Ectodermal cell (in vitro differentiated cells): Measurements from ENCODE around the gene LRRC14B.
"Not testable (repeated sequence)": the region's sequence is repeated elsewhere in the genome, so short reads cannot be mapped to it uniquely, and the experiment has no call there.

Experiments used
- H3K27ac ChIP-seq: 2 replicates; pipeline ENCODE4 v1.7.0; 2013; ENCODE audit warnings: mild to moderate bottlenecking, low read depth, low read length; ENCODE audit not compliant: insufficient read depth, poor library complexity, severe bottlenecking
- H3K27me3 ChIP-seq: 2 replicates; pipeline ENCODE4 v1.7.0; 2013; ENCODE audit warnings: mild to moderate bottlenecking, low read length; ENCODE audit not compliant: insufficient read depth, control insufficient read depth, poor library complexity, severe bottlenecking
- H3K36me3 ChIP-seq: one replicate; pipeline ENCODE4 v1.7.0; 2013; ENCODE audit warnings: low read length; ENCODE audit not compliant: control insufficient read depth, insufficient read depth
- H3K4me1 ChIP-seq: one replicate; pipeline ENCODE4 v1.7.0; 2013; ENCODE audit warnings: low read length; ENCODE audit not compliant: control insufficient read depth, insufficient read depth
- H3K4me3 ChIP-seq: 2 replicates; pipeline ENCODE4 v1.7.0; 2013; ENCODE audit warnings: low read depth, low read length, control low read depth; ENCODE audit not compliant: insufficient read depth
- H3K9me3 ChIP-seq: 2 replicates; pipeline ENCODE4 v1.7.0; 2013; ENCODE audit warnings: mild to moderate bottlenecking, low read length, moderate library complexity; ENCODE audit not compliant: control insufficient read depth
- WGBS, 2 experiments: methylation state at CpG; one replicate each; pipeline ENCODE4 v1.1.7; 2013; ENCODE audit warnings: missing lambda C conversion rate in 2 of 2; 5-methylcytosine and 5-hydroxymethylcytosine counted together

The LRRC14B gene

DNA sequence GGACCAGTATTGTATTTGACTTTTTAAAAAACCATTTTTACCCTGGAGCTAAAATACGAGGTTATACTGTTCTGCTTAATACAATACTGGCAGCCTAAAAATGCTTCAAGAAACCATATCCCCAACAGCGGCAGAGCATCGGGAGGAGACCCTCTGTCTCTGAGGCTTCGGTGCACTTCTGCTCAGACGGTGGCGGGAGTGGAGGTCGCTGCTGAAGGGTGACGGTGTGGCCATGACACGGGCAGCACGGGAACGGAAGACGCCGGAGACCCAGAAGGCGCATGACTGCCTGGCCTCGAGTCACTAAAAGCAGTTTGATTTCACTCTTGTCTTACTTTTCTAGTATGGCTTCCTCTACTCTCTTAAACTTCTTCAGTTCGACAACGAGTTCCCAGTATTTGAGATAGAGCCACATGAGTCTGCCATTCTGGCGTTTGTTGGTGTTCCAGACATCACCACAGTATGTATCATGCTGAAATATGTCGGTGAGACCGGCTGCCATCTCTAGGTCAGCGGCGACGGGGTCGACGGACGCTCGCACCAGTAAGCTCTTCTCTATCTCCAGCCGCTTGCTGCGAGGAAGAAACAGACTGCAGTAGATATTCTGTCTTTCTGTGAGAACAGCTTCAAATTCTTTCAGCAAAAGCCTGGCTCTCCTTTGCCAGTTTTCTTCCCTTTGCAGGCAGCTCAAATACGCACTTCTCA lies 13.8 kb downstream of the LRRC14B start:
- Histone ChIP-seq H3K27me3 (no peaks in the 10 kb centered on the region), H3K4me1 (peaks cover 8% of the 10 kb centered on the region), H3K27ac (no peak overlapping the region), H3K4me3 (no peak overlapping the region), H3K9me3 (no peaks in the 10 kb centered on the region), H3K36me3 (peaks cover 15% of the 10 kb centered on the region)
- WGBS, 2 experiments, result 93 to 94% methylated on average over 30 of the region's 30 CpGs

- Histone ChIP-seq H3K9me3 (no peaks in the 10 kb centered on the region), H3K36me3 (peaks cover 15% of the 10 kb centered on the region), H3K27me3 (no peaks in the 10 kb centered on the region), H3K4me1 (peaks cover 2% of the 10 kb centered on the region), H3K4me3 (no peak overlapping the region), H3K27ac (no peak overlapping the region)
- WGBS, 2 experiments, result 93 to 95% methylated on average over 11 of the region's 11 CpGs
Measured at GRCh38 chr5:206406-206805, 15.1 kb downstream of the LRRC14B start.

DNA sequence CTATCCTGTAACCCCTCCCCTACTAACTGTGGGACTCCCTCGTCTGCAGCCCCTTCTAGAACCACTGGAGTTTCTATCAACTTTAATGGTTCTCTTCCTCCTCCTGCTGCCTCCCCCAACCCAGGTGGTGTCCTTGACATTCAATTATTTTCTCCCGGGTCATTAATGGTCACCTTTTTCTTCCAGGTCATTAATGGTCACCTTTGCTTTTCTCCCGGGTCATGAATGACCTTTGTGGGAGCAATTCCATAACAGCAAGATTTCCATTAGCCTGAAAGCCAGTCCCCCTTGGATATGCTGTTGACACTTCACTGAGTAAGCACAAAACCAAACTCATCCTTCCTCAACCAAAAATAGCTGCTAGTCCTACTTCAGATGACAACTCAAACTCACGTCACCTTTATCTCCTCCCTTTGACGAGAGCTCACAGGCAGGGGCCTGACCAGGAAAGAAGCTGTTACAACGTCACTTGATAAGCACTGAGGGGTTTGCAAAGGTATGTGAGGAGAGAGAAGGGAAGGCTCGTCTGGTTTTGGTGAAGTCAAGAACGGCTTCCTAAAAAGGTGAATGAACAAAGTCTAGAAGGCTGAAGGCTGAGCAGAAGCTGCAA lies 15.7 kb downstream of the LRRC14B start:
- no peak overlapping the region for H3K4me3 ChIP-seq
- 90 to 91% methylated on average over 8 of the region's 8 CpGs for WGBS, 2 experiments
- H3K9me3 ChIP-seq, result no peaks in the 10 kb centered on the region
- H3K27ac ChIP-seq, result no peak overlapping the region
- no peaks in the 10 kb centered on the region for H3K4me1 ChIP-seq
- no peaks in the 10 kb centered on the region for H3K27me3 ChIP-seq
- H3K36me3 ChIP-seq, result peaks cover 15% of the 10 kb centered on the region

GRCh38 chr5:207599-207998 lies 16.3 kb downstream of the LRRC14B start:
- WGBS, 2 experiments, result 67 to 68% methylated on average over 14 of the region's 14 CpGs
- Histone ChIP-seq H3K4me3 (no peak overlapping the region), H3K27ac (no peak overlapping the region), H3K4me1 (no peaks in the 10 kb centered on the region), H3K9me3 (no peaks in the 10 kb centered on the region), H3K36me3 (peaks cover 15% of the 10 kb centered on the region), H3K27me3 (no peaks in the 10 kb centered on the region)

DNA sequence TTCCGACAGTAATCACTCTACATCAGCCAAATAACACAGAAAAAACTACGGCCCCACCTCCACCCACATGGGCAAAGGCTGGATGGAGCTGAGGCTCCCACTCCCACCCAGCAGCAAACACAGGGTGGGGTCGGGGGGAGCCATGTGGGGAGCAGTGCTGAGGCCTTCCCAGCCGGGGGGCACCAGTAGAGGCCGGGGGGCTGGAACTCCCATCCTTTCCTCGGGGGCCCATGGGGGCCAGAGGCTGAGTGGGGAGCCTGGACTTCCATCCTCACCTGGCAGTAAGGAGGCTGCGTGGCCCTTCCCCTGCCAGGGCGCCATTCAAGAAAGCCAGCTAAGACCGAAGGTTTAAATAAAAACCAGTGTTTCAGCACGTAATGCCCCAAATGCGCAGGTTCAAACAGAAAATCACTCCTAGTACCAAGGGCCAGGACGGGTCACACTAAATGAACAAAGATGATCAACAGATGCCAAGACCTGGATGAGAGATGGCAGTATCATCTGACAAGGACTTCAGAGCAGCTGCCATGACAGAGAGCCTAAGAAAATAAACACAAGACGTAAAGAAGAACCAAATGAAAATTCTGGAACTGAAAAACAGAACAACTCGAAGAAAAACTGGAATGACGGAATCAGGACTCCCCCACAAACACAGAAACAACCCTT lies 17.3 kb downstream of the LRRC14B start:
- Histone ChIP-seq H3K27ac (no peak overlapping the region), H3K27me3 (no peaks in the 10 kb centered on the region), H3K4me1 (no peaks in the 10 kb centered on the region), H3K9me3 (no peaks in the 10 kb centered on the region), H3K4me3 (no peak overlapping the region), H3K36me3 (peaks cover 17% of the 10 kb centered on the region)
- 92 to 94% methylated on average over 15 of the region's 15 CpGs for WGBS, 2 experiments

- 94 to 96% methylated on average over 12 of the region's 12 CpGs for WGBS, 2 experiments
- no peaks in the 10 kb centered on the region for H3K9me3 ChIP-seq
- H3K27ac ChIP-seq, result no peak overlapping the region
- H3K27me3 ChIP-seq, result no peaks in the 10 kb centered on the region
- H3K4me1 ChIP-seq, result no peaks in the 10 kb centered on the region
- H3K4me3 ChIP-seq, result no peak overlapping the region
- H3K36me3 ChIP-seq, result peaks cover 3% of the 10 kb centered on the region
Measured at GRCh38 chr5:213803-214395, 22.6 kb downstream of the LRRC14B start.

GRCh38 chr5:215256-215655 lies 24.0 kb downstream of the LRRC14B start:
- 94% methylated on average over 2 of the region's 2 CpGs; no CpG with 5 or more reads in 1 of the 2 experiments for WGBS, 2 experiments
- H3K4me3 ChIP-seq, H3K36me3 ChIP-seq, H3K9me3 ChIP-seq, H3K27me3 ChIP-seq, H3K4me1 ChIP-seq, H3K27ac ChIP-seq: not testable (repeated sequence)

DNA sequence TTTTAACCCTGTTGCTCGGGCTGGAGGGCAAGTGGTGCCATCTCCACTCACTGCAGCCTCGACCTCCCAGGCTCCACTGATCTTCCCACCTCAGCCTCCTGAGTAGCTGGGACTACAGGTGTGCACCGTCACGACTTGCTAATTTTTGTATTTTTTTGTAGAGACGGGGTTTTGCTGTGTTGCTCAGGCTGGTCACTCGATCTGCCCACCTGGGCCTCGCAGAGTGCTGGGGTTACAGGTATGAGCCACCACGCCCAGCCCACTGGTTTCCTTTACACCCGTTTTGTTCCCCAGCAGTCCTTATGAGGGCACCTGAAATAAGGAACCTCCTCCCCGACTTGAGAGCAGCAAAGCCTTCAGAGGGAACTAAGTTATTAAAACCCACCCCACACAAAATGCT lies 24.8 kb downstream of the LRRC14B start:
- not testable (repeated sequence) for H3K4me1 ChIP-seq, H3K36me3 ChIP-seq, H3K4me3 ChIP-seq, H3K9me3 ChIP-seq, H3K27me3 ChIP-seq, H3K27ac ChIP-seq
- 91 to 94% methylated on average over 2 to 7 of the region's 10 CpGs for WGBS, 2 experiments

- WGBS, 2 experiments, result 1 to 3% methylated on average over 71 to 74 of the region's 75 CpGs
- Histone ChIP-seq H3K27ac (peak within 1 kb of the TSS; percentile 41), H3K4me3 (peak within 1 kb of the TSS; percentile 89)
- not testable (repeated sequence) for H3K4me1 ChIP-seq, H3K9me3 ChIP-seq, H3K36me3 ChIP-seq, H3K27me3 ChIP-seq
Measured at GRCh38 chr5:217494-218456, 26.5 kb downstream of the LRRC14B start, which contains the start of the genes CCDC127 and SDHA. CCDC127 (minus strand) TSS chr5:218153; CDS start chr5:216849, 1,304 bp downstream. SDHA (plus strand) TSS chr5:218320; CDS start chr5:218356, 36 bp downstream.
